Trophoblast cell (in vitro differentiated cells and primary cell): ENCODE data around the gene IRF8.

Experiments
- DNase-seq, 2 donors: peaks; one replicate each; pipeline ENCODE4 v3.0.0-alpha.2; 2016
- H2AFZ ChIP-seq: 2 replicates; pipeline ENCODE4 v1.6.1; 2013; ENCODE audit warnings: low read length, moderate library complexity, mild to moderate bottlenecking; ENCODE audit not compliant: insufficient read depth, poor library complexity
- H2AK5ac ChIP-seq: 2 replicates; pipeline ENCODE4 v1.6.1; 2013; ENCODE audit warnings: mild to moderate bottlenecking, low read length
- H2BK120ac ChIP-seq: 2 replicates; pipeline ENCODE4 v1.6.1; 2013; ENCODE audit warnings: low read length, mild to moderate bottlenecking, moderate library complexity; ENCODE audit not compliant: insufficient read depth, poor library complexity
- H2BK12ac ChIP-seq: 2 replicates; pipeline ENCODE4 v1.6.1; 2013; ENCODE audit warnings: mild to moderate bottlenecking, low read length, moderate library complexity
- H2BK5ac ChIP-seq: 2 replicates; pipeline ENCODE4 v1.6.1; 2013; ENCODE audit warnings: low read length, low read depth, moderate library complexity, mild to moderate bottlenecking; ENCODE audit not compliant: poor library complexity
- H3K14ac ChIP-seq: 2 replicates; pipeline ENCODE4 v1.6.1; 2013; ENCODE audit warnings: mild to moderate bottlenecking, low read length
- H3K18ac ChIP-seq: 2 replicates; pipeline ENCODE4 v1.6.1; 2013; ENCODE audit warnings: mild to moderate bottlenecking, low read length
- H3K23ac ChIP-seq: 2 replicates; pipeline ENCODE4 v1.6.1; 2013; ENCODE audit warnings: low read length
- H3K27ac ChIP-seq: 2 replicates; pipeline ENCODE4 v1.5.1; 2013; ENCODE audit warnings: low read depth, mild to moderate bottlenecking, inconsistent platforms, low read length, moderate library complexity
- H3K27me3 ChIP-seq: 2 replicates; pipeline ENCODE4 v1.6.1; 2013; ENCODE audit warnings: inconsistent platforms, mild to moderate bottlenecking, low read length, moderate library complexity; ENCODE audit not compliant: insufficient read depth
- H3K36me3 ChIP-seq, 2 experiments: 1 replicate in 1 of 2; 2 replicates in 1 of 2; pipeline ENCODE4 v1.6.1; 2013; ENCODE audit warnings: low read length in 2 of 2, mild to moderate bottlenecking in 2 of 2, moderate library complexity in 1 of 2; ENCODE audit not compliant: insufficient read depth in 2 of 2, control insufficient read depth in 1 of 2
- H3K4ac ChIP-seq: 2 replicates; pipeline ENCODE4 v1.6.1; 2013; ENCODE audit warnings: low read depth, mild to moderate bottlenecking, low read length, moderate library complexity
- H3K4me1 ChIP-seq, 2 experiments: 1 replicate in 1 of 2; 2 replicates in 1 of 2; pipeline ENCODE4 v1.6.1; 2013; ENCODE audit warnings: low read length in 2 of 2, mild to moderate bottlenecking in 2 of 2, moderate library complexity in 1 of 2; ENCODE audit not compliant: insufficient read depth in 2 of 2, control insufficient read depth in 1 of 2
- H3K4me2 ChIP-seq: 2 replicates; pipeline ENCODE4 v1.6.1; 2013; ENCODE audit warnings: inconsistent platforms, mild to moderate bottlenecking, low read length, moderate library complexity
- H3K4me3 ChIP-seq: 2 replicates; pipeline ENCODE4 v1.5.1; 2013; ENCODE audit warnings: mild to moderate bottlenecking, low read depth, low read length, inconsistent platforms
- H3K79me1 ChIP-seq: one replicate; pipeline ENCODE4 v1.6.1; 2013; ENCODE audit warnings: low read length
- H3K79me2 ChIP-seq: 2 replicates; pipeline ENCODE4 v1.6.1; 2013; ENCODE audit warnings: low read length, mild to moderate bottlenecking; ENCODE audit not compliant: control insufficient read depth, insufficient read depth, poor library complexity
- H3K9ac ChIP-seq: 2 replicates; pipeline ENCODE4 v1.6.1; 2013; ENCODE audit warnings: mild to moderate bottlenecking, low read length
- H3K9me3 ChIP-seq: 2 replicates; pipeline ENCODE4 v1.6.1; 2013; ENCODE audit warnings: low read depth, mild to moderate bottlenecking, control low read depth, inconsistent platforms, low read length; ENCODE audit not compliant: insufficient read depth
- H4K12ac ChIP-seq: 2 replicates; pipeline ENCODE4 v1.6.1; 2013; ENCODE audit warnings: low read depth, mild to moderate bottlenecking, low read length, moderate library complexity
- H4K8ac ChIP-seq: 2 replicates; pipeline ENCODE4 v1.6.1; 2013; ENCODE audit warnings: low read depth, mild to moderate bottlenecking, low read length, moderate library complexity
- H4K91ac ChIP-seq: one replicate; pipeline ENCODE4 v1.6.1; 2013; ENCODE audit warnings: low read depth, mild to moderate bottlenecking, low read length, moderate library complexity
- WGBS: extraction: QIAGEN DNeasy Blood & Tissue Kit; methylation state at CpG from one replicate; pipeline ENCODE4 v1.1.7; 2013; ENCODE audit warnings: missing lambda C conversion rate; ENCODE audit not compliant: insufficient read length, insufficient coverage; ENCODE audit errors: extremely low coverage; 5-methylcytosine and 5-hydroxymethylcytosine counted together

The IRF8 gene

DNA sequence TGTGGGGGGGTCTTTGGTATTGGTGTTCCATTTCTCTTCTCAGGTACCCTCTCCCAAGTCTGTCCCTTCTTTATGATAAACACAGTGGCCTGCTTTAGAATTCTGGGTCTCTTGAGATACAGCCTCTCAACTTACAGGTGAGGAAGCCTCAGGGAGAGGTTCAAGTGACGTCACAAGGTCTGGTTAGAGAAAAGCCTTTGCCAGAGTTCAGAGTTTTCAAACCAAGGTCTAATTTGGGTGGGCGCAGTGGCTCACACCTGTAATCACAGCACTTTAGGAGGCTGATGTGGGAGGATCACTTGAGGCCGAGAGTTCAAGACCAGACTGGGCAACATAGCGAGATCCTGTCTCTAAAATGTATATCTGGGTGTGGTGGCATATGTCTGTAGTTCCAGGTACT is 2.1 kb downstream of the IRF8 start:
- peaks cover 5% of the 10 kb centered on the region for H3K9me3 ChIP-seq
- no peak overlapping the region for H3K4me2 ChIP-seq
- H3K14ac ChIP-seq = no peak overlapping the region
- no peak overlapping the region for H2AK5ac ChIP-seq
- H3K27ac ChIP-seq = no peak overlapping the region
- H2AFZ ChIP-seq = no peak overlapping the region
- H4K8ac ChIP-seq = no peak overlapping the region
- H4K12ac ChIP-seq = no peak overlapping the region
- H3K4me3 ChIP-seq = no peak overlapping the region
- H2BK12ac ChIP-seq = no peak overlapping the region
- H3K9ac ChIP-seq = no peak overlapping the region
- H3K4ac ChIP-seq = no peak overlapping the region
- no peak overlapping the region for H2BK120ac ChIP-seq
- peaks cover 9% of the 10 kb centered on the region for H3K27me3 ChIP-seq
- peaks cover 6% of the 10 kb centered on the region for H3K79me1 ChIP-seq
- H3K36me3 ChIP-seq = peaks cover 5 to 12% of the 10 kb centered on the region in 2 experiments
- no peak overlapping the region for H3K23ac ChIP-seq
- DNase-seq = no peak
- H2BK5ac ChIP-seq = no peak overlapping the region
- H4K91ac ChIP-seq = no peak overlapping the region
- no peak overlapping the region for H3K18ac ChIP-seq
- H3K4me1 ChIP-seq = peaks cover 7 to 10% of the 10 kb centered on the region in 2 experiments
- WGBS = no CpG with 5 or more reads among the region's 4 CpGs
- peaks cover 2% of the 10 kb centered on the region for H3K79me2 ChIP-seq

DNA sequence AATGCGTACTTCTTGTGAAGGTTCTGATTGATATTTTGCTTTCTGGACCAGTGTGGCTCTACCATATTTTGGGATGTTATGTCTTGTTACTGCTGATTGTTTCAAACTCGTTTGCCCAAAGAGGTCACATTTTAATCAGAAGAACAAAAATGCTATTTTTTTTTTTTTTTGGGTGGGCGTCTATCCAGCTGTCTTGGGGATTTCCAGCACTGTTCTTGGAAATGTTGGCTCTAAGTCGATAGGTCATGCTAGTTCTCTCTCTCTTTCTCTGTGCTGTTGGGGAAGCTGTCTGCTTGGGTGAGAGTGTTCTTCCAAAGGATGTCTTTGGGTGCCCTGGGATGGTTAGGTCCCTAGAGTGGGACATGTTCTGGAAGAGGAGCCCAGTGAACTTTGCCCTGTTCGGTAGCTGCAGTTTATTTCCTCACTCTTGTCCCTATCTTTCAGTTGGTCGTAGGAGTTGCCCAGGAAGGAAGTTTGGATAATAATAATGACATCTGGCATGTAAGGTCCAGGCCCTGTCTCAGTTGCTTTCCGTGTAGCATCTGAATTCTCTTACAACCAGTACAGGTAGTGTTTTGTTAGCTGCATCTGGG is 2.9 kb downstream of the IRF8 start:
- Histone ChIP-seq H3K14ac (no peak overlapping the region), H3K79me1 (peaks cover 6% of the 10 kb centered on the region), H3K4ac (no peak overlapping the region), H2AFZ (no peak overlapping the region), H3K9me3 (peaks cover 8% of the 10 kb centered on the region), H4K12ac (no peak overlapping the region), H3K23ac (no peak overlapping the region), H3K9ac (no peak overlapping the region), H4K91ac (no peak overlapping the region), H3K79me2 (peaks cover 2% of the 10 kb centered on the region), H4K8ac (no peak overlapping the region), H3K18ac (no peak overlapping the region), H3K27ac (no peak overlapping the region), H3K4me1 (peaks cover 7 to 10% of the 10 kb centered on the region in 2 experiments), H2AK5ac (no peak overlapping the region), H3K4me2 (no peak overlapping the region), H3K4me3 (no peak overlapping the region), H2BK120ac (no peak overlapping the region), H3K27me3 (peaks cover 9% of the 10 kb centered on the region), H2BK12ac (no peak overlapping the region), H3K36me3 (peaks cover 5 to 15% of the 10 kb centered on the region in 2 experiments), H2BK5ac (no peak overlapping the region)
- WGBS = no CpG with 5 or more reads among the region's 7 CpGs
- no peak for DNase-seq

- Histone ChIP-seq H3K4me2 (no peak overlapping the region), H2AK5ac (no peak overlapping the region), H3K23ac (no peak overlapping the region), H3K9ac (no peak overlapping the region), H3K27me3 (peaks cover 4% of the 10 kb centered on the region), H3K4me3 (no peak overlapping the region), H2BK12ac (no peak overlapping the region), H4K12ac (no peak overlapping the region), H3K79me2 (peaks cover 2% of the 10 kb centered on the region), H3K9me3 (peaks cover 8% of the 10 kb centered on the region), H3K27ac (no peak overlapping the region), H2BK5ac (no peak overlapping the region), H3K36me3 (peaks cover 5 to 15% of the 10 kb centered on the region in 2 experiments), H2BK120ac (no peak overlapping the region), H3K4ac (no peak overlapping the region), H3K79me1 (peaks cover 6% of the 10 kb centered on the region), H3K4me1 (peaks cover 7 to 10% of the 10 kb centered on the region in 2 experiments), H2AFZ (no peak overlapping the region), H3K14ac (no peak overlapping the region), H3K18ac (no peak overlapping the region), H4K91ac (no peak overlapping the region), H4K8ac (no peak overlapping the region)
- WGBS = no CpG with 5 or more reads among the region's 20 CpGs
- peak; percentile 67 to 73 for DNase-seq
Observed at GRCh38 chr16:85902366-85903155, 3.6 kb downstream of the IRF8 start.

GRCh38 chr16:85903559-85903958 is 4.6 kb downstream of the IRF8 start:
- Histone ChIP-seq H4K8ac (no peak overlapping the region), H4K12ac (no peak overlapping the region), H3K18ac (no peak overlapping the region), H3K9me3 (peaks cover 8% of the 10 kb centered on the region), H4K91ac (no peak overlapping the region), H2AK5ac (no peak overlapping the region), H3K79me1 (peaks cover 4% of the 10 kb centered on the region), H2BK120ac (no peak overlapping the region), H3K4me1 (peaks cover 7% of the 10 kb centered on the region in 2 experiments), H3K14ac (no peak overlapping the region), H2BK5ac (no peak overlapping the region), H3K36me3 (peaks cover 5 to 15% of the 10 kb centered on the region in 2 experiments), H3K23ac (no peak overlapping the region), H3K4ac (no peak overlapping the region), H3K4me3 (no peak overlapping the region), H3K27me3 (no peaks in the 10 kb centered on the region), H2BK12ac (no peak overlapping the region), H3K79me2 (peaks cover 2% of the 10 kb centered on the region), H2AFZ (no peak overlapping the region), H3K9ac (no peak overlapping the region), H3K4me2 (no peak overlapping the region), H3K27ac (no peak overlapping the region)
- DNase-seq = no peak
- WGBS = no CpG with 5 or more reads among the region's 6 CpGs
